HG03558 (cell line): ENCODE results near the gene GNG12.
A peak's percentile ranks its signal among the peaks of the same experiment; 100 is the strongest.

Experiments used
- ATAC-seq: cut with Tn5 transposase; IDR thresholded peaks from one replicate; pipeline ENCODE4 v1.9.1; 2021; ENCODE audit warnings: moderate number of reproducible peaks; ENCODE audit not compliant: unreplicated experiment; ENCODE audit errors: extremely low read depth

Gene GNG12

DNA sequence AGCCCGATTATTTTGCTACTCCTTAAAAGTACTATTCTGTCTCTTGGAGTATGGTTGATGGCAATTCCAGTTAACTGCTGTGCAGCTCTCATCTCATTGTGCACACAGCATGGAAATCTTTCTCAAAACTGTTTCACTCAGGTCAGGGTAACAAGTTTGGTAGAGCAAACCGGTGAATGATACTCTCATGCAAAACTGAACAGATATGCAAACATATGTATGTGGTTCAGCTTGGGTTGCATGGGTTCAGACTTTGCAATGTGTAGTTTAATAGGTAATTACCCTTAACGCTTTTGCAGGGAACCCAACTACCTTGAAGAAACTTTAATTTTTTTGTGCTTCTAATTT is 146.1 kb downstream of the GNG12 start:
- no peak for ATAC-seq

GRCh38 chr1:67686267-67687197 is 146.7 kb downstream of the GNG12 start:
- peak; percentile 15 for ATAC-seq

- no peak for ATAC-seq
Measured at GRCh38 chr1:67685558-67686266, 147.6 kb downstream of the GNG12 start.

GRCh38 chr1:67685067-67685557 is 148.2 kb downstream of the GNG12 start, which contains the start of gene GADD45A:
TSS of gene GADD45A (plus strand) at chr1:67685201. CDS start at chr1:67685495, 294 bp downstream.
- peak; percentile 73 for ATAC-seq

DNA sequence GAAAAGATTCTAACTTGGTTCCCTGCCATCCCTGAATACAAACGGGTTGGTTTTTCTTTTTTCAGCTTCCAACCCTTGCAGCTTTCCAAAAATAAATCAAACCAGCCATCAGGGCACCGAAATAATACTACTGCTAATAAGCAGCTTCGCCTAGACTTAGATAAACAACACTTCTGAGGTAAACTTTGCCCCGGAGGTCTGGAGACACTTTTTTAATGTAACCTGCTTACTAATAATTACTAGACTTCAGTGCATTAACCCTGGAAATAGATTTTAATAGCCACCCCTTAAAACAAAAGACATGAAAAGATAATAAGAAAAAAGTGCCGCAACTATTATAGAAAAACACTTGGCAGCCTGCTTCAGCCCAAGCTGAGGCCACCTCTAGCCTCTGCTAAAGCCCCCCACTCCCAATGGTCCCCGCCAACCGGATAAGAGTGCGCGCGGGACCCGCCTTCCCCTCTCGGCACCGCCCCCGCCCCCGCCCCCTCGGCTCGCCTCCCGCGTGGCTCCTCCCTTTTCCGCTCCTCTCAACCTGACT is 148.7 kb downstream of the GNG12 start:
- ATAC-seq: no peak

GRCh38 chr1:67683766-67684525 is 149.3 kb downstream of the GNG12 start:
- ATAC-seq: no peak

- ATAC-seq: no peak
Measured at GRCh38 chr1:67683316-67683715, 150.0 kb downstream of the GNG12 start.

DNA sequence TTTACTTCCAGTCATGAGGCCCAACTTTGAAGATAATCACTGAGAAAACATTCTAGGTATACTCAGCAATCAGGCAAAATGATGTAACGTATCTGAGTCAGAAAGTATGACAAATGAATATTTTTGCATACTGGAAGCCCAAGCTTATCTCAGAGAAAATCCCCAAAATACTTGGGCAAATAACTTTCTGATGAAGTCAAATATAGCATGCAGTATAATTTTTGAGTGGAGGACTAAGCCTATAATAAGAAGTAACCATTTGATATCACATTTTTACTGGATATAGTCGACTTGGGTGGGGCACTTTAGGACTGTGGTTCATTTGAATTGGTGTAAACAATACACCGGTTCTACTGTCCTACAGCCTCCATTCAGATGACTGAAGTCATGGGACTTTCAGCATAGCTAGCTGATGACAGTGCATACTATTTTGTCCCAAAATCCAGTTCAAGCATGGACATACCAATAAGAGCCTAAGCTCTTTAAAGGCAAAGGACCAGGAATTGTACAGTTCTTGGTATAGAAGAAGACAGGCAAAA is 150.5 kb downstream of the GNG12 start:
- ATAC-seq: no peak

DNA sequence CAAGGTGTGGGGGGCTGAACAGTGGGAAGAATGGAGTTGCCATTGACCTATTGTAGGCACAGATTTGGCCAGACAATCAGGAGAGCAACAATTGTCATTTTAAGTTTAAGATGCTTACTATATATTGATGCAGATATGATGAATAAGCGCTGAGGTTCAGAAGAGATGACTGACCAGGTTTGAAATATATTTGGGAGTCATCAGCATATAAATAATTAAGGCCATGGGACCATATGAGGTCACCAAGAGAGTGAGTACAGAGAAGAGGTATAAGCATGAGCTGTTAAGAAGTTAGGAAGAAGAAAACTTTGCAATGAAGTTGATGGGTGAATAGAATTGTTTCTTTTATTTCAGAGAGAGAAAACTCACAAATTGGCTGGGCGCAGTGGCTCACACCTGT is 152.8 kb downstream of the GNG12 start:
- no peak for ATAC-seq

DNA sequence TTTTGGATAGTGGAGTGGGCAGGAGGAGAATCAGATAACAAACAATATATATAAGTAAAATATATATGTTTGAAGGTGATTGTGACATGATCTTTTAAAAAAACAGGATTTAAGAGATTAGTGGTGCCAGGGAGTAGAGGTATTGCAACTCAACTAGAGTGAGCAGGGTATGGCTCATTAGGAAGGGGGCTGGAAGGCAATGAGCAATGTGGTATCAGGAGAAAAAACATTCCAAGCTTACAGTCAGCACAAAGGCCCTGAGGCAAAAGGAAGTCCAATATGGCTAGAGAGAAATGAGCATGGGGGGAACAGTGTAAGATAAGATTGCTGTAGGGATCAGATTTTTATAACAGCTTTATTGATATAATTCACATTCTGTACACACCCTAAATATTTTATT is 153.6 kb downstream of the GNG12 start:
- no peak for ATAC-seq

DNA sequence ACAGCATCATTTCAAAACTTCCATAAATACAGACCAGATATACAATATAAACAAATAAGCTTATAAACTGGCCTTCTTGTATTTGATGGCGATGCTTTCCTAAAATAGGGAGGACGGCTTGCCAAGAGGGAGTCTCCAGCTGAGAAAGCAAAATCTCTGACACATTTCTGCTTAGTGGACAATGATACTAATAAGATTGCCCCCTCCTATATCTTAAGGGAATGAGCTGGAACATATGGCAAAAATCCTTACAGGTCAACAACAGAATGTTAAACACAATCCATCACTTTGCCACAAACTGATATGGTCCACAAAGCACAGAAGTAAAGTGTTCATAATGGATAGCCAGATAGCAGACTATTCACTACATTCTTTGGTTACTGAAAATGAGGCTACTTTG is 155.3 kb downstream of the GNG12 start:
- no peak for ATAC-seq

DNA sequence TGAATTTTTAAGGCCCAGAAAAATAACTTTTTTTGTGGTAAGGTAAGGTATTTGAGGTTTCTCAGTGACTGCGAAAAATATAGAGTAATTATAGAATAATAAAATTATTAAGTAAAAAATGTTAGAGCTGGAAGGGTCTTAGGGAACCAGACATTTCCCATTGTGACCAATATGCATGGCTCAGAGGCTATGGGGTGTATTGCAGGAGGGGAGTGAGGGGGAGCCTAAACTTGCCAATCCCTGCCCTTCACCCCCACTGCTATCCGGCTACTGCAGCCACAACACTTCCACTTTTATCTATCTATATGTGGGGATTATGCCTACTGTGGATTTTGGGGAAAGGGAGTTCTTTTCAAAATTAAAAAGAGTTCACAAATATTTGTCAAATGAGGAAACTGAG is 155.9 kb downstream of the GNG12 start:
- no peak for ATAC-seq

DNA sequence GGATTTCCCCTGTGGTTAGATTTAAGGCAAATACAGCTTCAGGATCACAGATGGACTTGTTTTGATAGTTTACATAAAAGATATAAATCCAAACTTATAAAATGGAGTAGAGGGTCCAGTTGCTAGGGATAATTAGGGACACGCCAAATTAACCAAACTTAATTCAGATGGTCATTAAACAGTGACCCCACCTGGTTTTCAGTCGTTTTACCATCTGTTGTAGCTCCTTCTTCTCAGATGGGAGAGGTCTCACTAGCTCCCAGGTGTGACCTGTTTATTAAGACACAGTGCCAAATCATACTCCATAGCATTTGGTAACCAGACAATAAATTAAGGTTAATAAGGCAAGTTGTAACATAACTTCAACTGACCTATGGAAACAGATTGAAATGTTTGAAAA is 156.3 kb downstream of the GNG12 start:
- no peak for ATAC-seq

- no peak for ATAC-seq
Measured at GRCh38 chr1:67676287-67676686, 157.0 kb downstream of the GNG12 start.

- ATAC-seq: peak; percentile 61
Measured at GRCh38 chr1:67675800-67676199, 157.5 kb downstream of the GNG12 start.

DNA sequence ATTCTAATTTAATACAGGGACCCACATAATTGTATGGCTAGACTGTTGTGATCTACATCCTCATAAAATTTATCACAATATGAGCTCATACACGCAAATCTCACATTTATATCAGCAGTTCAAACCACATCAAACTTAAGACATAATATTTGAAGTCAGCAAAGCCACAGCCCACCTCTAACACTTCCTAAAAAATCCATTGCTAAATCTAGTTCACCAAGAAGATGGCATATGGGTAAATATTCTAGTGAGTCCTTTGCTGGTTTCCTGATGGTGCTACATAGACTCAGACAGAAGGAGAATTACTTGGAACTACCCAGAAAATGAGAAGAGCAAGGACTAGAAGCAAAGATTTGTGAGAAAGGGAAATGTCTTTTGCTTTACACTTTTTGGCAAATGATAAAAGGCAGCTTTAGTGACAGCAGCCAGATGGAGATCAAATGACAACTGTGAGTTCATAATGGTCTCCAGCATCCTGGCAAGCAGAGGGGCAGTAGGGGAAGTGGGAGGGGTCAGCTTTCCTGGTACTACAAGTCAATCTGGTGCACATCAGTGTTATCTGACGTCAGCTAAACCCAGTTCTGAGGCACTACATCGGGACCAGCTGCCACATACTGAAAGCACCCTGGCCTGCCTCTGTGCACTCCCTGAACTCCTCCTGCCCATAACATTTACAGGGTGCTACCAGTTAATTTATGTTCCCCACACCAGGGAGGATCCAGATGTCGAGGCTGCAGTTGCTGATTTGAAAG is 158.8 kb downstream of the GNG12 start:
- ATAC-seq: no peak

GRCh38 chr1:67673468-67674201 is 159.6 kb downstream of the GNG12 start:
- ATAC-seq: no peak

DNA sequence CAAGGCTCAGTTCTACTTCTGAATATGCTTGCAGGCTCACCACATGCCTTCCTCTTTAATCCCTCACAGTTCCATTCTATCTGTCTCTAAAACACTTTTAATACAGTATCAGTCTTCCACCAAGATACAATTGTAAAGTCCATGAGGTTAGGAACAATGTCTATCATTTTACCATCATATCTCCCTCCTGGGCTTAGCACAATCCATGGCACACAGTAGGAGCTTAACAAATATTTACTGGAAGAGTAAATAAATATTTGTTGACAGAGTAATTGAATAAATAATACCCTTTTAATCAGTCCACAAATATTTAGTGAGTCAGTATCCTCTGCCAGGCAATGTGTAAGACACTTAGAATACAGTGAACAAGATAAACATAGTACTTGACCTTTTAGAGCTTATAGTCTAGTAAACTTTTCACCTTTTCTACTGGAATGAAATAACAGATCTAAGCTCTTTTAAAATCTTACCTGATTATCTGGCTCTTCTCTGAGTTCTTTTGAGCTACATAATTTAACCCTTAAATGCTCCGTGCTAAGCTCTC is 160.9 kb downstream of the GNG12 start:
- ATAC-seq: no peak
